ENCODE measurements around the gene PRMT3. TPM values are rescaled to one million over a fixed set of nuclear protein-coding genes. Genes with fewer than 3 reads are reported as not detected.

Gene PRMT3
- total RNA-seq, 1 donor from 2014 or later, result 15.0 TPM

GRCh38 chr11:20355221-20356219 lies 32.0 kb upstream of the PRMT3 start:
- no peak for DNase-seq (ENCODE audit: low read depth)
- no peak overlapping the region for H3K4me3 ChIP-seq (ENCODE audit: low read depth, low read length)
- no peaks in the 10 kb centered on the region for H3K36me3 ChIP-seq (ENCODE audit: control insufficient read depth, insufficient read depth, low read length)
- TF ChIP-seq CTCF (IDR thresholded peaks at IDR 0.05; ENCODE audit: insufficient read depth, low read length, poor library complexity, severe bottlenecking), result peak; percentile 56
- no peaks in the 10 kb centered on the region for H3K27me3 ChIP-seq (ENCODE audit: control insufficient read depth, insufficient read depth, low read length)

- Histone ChIP-seq H3K4me3 (ENCODE audit: low read depth, low read length) (no peak overlapping the region), H3K27me3 (ENCODE audit: control insufficient read depth, insufficient read depth, low read length) (no peaks in the 10 kb centered on the region), H3K36me3 (ENCODE audit: control insufficient read depth, insufficient read depth, low read length) (no peaks in the 10 kb centered on the region)
- no peak for DNase-seq (ENCODE audit: low read depth)
- no peak for TF ChIP-seq CTCF (IDR thresholded peaks at IDR 0.05; ENCODE audit: insufficient read depth, low read length, poor library complexity, severe bottlenecking)
Measured at GRCh38 chr11:20357150-20357549, 30.4 kb upstream of the PRMT3 start.

GRCh38 chr11:20360650-20361049 lies 26.9 kb upstream of the PRMT3 start:
- TF ChIP-seq CTCF (IDR thresholded peaks at IDR 0.05; ENCODE audit: insufficient read depth, low read length, poor library complexity, severe bottlenecking), result no peak
- Histone ChIP-seq H3K4me3 (ENCODE audit: low read depth, low read length) (no peak overlapping the region), H3K27me3 (ENCODE audit: control insufficient read depth, insufficient read depth, low read length) (no peaks in the 10 kb centered on the region), H3K36me3 (ENCODE audit: control insufficient read depth, insufficient read depth, low read length) (no peaks in the 10 kb centered on the region)
- no peak for DNase-seq (ENCODE audit: low read depth)

GRCh38 chr11:20362481-20362880 lies 25.0 kb upstream of the PRMT3 start:
- no peaks in the 10 kb centered on the region for H3K36me3 ChIP-seq (ENCODE audit: control insufficient read depth, insufficient read depth, low read length)
- no peak overlapping the region for H3K4me3 ChIP-seq (ENCODE audit: low read depth, low read length)
- TF ChIP-seq CTCF (IDR thresholded peaks at IDR 0.05; ENCODE audit: insufficient read depth, low read length, poor library complexity, severe bottlenecking), result no peak
- no peaks in the 10 kb centered on the region for H3K27me3 ChIP-seq (ENCODE audit: control insufficient read depth, insufficient read depth, low read length)
- no peak for DNase-seq (ENCODE audit: low read depth)

GRCh38 chr11:20363149-20363499 lies 24.4 kb upstream of the PRMT3 start:
- H3K4me3 ChIP-seq (ENCODE audit: low read depth, low read length), result peak overlapping the region; percentile 59
- no peaks in the 10 kb centered on the region for H3K27me3 ChIP-seq (ENCODE audit: control insufficient read depth, insufficient read depth, low read length)
- H3K36me3 ChIP-seq (ENCODE audit: control insufficient read depth, insufficient read depth, low read length), result no peaks in the 10 kb centered on the region
- no peak for DNase-seq (ENCODE audit: low read depth)
- no peak for TF ChIP-seq CTCF (IDR thresholded peaks at IDR 0.05; ENCODE audit: insufficient read depth, low read length, poor library complexity, severe bottlenecking)
